C4-2B (cell line): Measurements from ENCODE around the gene PLCZ1.

Experiments used
- ZFX ChIP-seq: fragments of 450-650 bp; IDR thresholded peaks from 2 replicates; pipeline ENCODE4 v1.6.1; 2017
- TF ChIP-seq, protein P1 (sequence below): fragments of 450-650 bp; conservative IDR thresholded peaks from 2 replicates; pipeline ENCODE4 v1.5.1; 2017; ENCODE audit warnings: mild to moderate bottlenecking

GRCh38 chr12:18749386-18749957, 11.7 kb upstream of the PLCZ1 start:
- TF ChIP-seq, protein P1, sequence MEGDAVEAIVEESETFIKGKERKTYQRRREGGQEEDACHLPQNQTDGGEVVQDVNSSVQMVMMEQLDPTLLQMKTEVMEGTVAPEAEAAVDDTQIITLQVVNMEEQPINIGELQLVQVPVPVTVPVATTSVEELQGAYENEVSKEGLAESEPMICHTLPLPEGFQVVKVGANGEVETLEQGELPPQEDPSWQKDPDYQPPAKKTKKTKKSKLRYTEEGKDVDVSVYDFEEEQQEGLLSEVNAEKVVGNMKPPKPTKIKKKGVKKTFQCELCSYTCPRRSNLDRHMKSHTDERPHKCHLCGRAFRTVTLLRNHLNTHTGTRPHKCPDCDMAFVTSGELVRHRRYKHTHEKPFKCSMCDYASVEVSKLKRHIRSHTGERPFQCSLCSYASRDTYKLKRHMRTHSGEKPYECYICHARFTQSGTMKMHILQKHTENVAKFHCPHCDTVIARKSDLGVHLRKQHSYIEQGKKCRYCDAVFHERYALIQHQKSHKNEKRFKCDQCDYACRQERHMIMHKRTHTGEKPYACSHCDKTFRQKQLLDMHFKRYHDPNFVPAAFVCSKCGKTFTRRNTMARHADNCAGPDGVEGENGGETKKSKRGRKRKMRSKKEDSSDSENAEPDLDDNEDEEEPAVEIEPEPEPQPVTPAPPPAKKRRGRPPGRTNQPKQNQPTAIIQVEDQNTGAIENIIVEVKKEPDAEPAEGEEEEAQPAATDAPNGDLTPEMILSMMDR = no peak
- no peak for TF ChIP-seq ZFX
